GM23248 (cell line): ENCODE measurements around the gene CSNK2B. TPM values are rescaled to one million over a fixed set of nuclear protein-coding genes. Genes with fewer than 3 reads are reported as not detected.

Experiments
- DNase-seq: peaks from one replicate; pipeline ENCODE4 v3.0.0-alpha.2; 2015
- H2AFZ ChIP-seq: fragments of 200-600 bp; sonication (generic); 2 replicates; pipeline ENCODE4 v1.6.1; 2016; ENCODE audit warnings: antibody characterized with exemption
- H3F3A ChIP-seq: fragments of 200-600 bp; sonication (generic); 2 replicates; pipeline ENCODE4 v1.6.1; 2016; ENCODE audit warnings: mild to moderate bottlenecking, antibody characterized with exemption, mixed run types; ENCODE audit not compliant: insufficient read depth
- H3K27ac ChIP-seq: fragments of 200-600 bp; sonication (generic); 2 replicates; pipeline ENCODE4 v1.5.1; 2016; ENCODE audit warnings: mild to moderate bottlenecking
- H3K27me3 ChIP-seq: fragments of 200-600 bp; sonication (generic); replicated peaks from 2 replicates; pipeline ENCODE4 v1.6.1; 2016; ENCODE audit warnings: mild to moderate bottlenecking; ENCODE audit not compliant: insufficient read depth
- H3K36me3 ChIP-seq: fragments of 200-600 bp; sonication (generic); 2 replicates; pipeline ENCODE4 v1.6.1; 2016; ENCODE audit warnings: low read depth, mild to moderate bottlenecking
- H3K4me1 ChIP-seq: fragments of 200-600 bp; sonication (generic); 2 replicates; pipeline ENCODE4 v1.6.1; 2016; ENCODE audit warnings: mild to moderate bottlenecking; ENCODE audit not compliant: insufficient read depth
- H3K4me2 ChIP-seq: fragments of 200-600 bp; sonication (generic); one replicate; pipeline ENCODE4 v1.6.1; 2016; ENCODE audit warnings: mild to moderate bottlenecking; ENCODE audit not compliant: unreplicated experiment
- H3K4me3 ChIP-seq: fragments of 200-600 bp; sonication (generic); 2 replicates; pipeline ENCODE4 v1.5.1; 2016; ENCODE audit warnings: mild to moderate bottlenecking
- H3K79me2 ChIP-seq: fragments of 200-600 bp; sonication (generic); 2 replicates; pipeline ENCODE4 v1.6.1; 2016; ENCODE audit warnings: mild to moderate bottlenecking; ENCODE audit not compliant: insufficient read depth
- H3K9ac ChIP-seq: fragments of 200-600 bp; sonication (generic); 2 replicates; pipeline ENCODE4 v1.6.1; 2016; ENCODE audit warnings: mild to moderate bottlenecking
- H3K9me2 ChIP-seq: fragments of 200-600 bp; sonication (generic); 2 replicates; pipeline ENCODE4 v1.6.1; 2016; ENCODE audit warnings: mixed run types, mild to moderate bottlenecking, moderate library complexity; ENCODE audit not compliant: insufficient read depth
- H3K9me3 ChIP-seq: fragments of 200-600 bp; sonication (generic); one replicate; pipeline ENCODE4 v1.6.1; 2017; ENCODE audit warnings: low read depth
- H4K20me1 ChIP-seq: fragments of 200-600 bp; sonication (generic); 2 replicates; pipeline ENCODE4 v1.6.0; 2016; ENCODE audit not compliant: insufficient read depth
- EZH2 ChIP-seq: fragments of 200-600 bp; sonication (generic); IDR thresholded peaks from 2 replicates; pipeline ENCODE4 v1.6.1; 2018; ENCODE audit warnings: antibody characterized with exemption, mild to moderate bottlenecking; ENCODE audit not compliant: insufficient read depth, poor library complexity, severe bottlenecking
- EZH2phosphoT487 ChIP-seq: fragments of 200-600 bp; sonication (generic); IDR thresholded peaks from 2 replicates; pipeline ENCODE4 v1.6.1; 2018; ENCODE audit warnings: antibody characterized with exemption, moderate library complexity, mild to moderate bottlenecking, low read depth; ENCODE audit not compliant: insufficient read depth
- WGBS, 2 experiments: methylation state at CpG; one replicate each; pipeline ENCODE4 v1.1.6; 2015 to 2017; ENCODE audit warnings: low lambda C conversion rate in 2 of 2, low coverage in 1 of 2; ENCODE audit errors: missing lambda C conversion rate in 2 of 2; 5-methylcytosine and 5-hydroxymethylcytosine counted together
- in situ Hi-C: fragments of 300-500 bp; cut with MboI; formaldehyde crosslinking; loops from 2 replicates; pipeline ENCODE4 v1.15.0; 2020
- polyA plus RNA-seq: library from polyadenylated mRNA; unstranded; fragments of >200 nt; fragmentation: Nextera tagmentation; extraction: Ambion mirVana; gene quantifications from 2 replicates; pipeline ENCODE4 v1.2.1, GENCODE V29; 2016
- total RNA-seq: library from RNA; depleted of rRNA; stranded (reverse); fragments of >200 nt; shearing (Covaris generic); gene quantifications from 2 replicates; pipeline ENCODE4 v1.2.3, GENCODE V29; 2014

Gene CSNK2B
- total and polyA plus RNA-seq, 2 experiments from 2014 or later, result 224 to 256 TPM

DNA sequence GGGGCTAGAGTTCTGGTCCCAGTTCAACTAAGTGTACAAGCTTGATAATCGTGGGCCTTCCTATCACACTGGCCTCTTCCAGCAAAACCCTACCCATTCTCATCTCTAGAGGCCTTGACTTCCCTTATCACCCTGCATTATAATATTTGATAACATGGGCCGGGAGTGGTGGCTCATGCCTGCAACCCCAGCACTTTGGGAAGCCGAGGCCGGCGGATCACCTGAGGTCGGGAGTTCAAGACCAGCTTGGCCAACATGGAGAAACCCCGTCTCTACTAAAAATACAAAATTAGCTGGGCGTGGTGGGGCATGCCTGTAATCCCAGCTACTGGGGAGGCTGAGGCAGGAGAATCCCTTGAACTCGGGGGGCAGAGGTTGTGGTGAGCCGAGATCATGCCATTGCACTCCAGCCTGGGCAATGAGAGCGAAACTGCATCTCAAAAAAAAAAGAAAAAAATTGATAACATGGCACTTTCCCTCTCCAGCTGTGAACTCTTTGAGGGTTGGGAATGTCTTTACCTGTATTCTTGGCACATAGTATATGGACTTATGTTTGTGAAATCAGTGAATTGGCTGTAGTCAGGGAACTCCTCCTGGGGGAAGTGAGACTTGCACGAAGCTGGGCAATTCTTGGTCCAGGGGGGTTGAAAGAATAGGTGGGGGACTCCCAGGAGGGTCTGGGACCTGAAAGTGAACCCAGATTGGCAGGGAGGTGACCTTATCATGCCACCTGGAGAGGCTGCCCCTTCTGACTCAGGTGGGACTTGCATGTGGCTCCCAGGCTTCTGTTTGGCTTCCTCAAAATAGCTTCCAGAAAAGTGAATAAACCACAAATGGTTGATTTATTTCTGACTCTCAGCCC lies 4.4 kb upstream of the CSNK2B start:
- peak overlapping the region; percentile 80 for H2AFZ ChIP-seq
- in situ Hi-C loops, result no loop called here

DNA sequence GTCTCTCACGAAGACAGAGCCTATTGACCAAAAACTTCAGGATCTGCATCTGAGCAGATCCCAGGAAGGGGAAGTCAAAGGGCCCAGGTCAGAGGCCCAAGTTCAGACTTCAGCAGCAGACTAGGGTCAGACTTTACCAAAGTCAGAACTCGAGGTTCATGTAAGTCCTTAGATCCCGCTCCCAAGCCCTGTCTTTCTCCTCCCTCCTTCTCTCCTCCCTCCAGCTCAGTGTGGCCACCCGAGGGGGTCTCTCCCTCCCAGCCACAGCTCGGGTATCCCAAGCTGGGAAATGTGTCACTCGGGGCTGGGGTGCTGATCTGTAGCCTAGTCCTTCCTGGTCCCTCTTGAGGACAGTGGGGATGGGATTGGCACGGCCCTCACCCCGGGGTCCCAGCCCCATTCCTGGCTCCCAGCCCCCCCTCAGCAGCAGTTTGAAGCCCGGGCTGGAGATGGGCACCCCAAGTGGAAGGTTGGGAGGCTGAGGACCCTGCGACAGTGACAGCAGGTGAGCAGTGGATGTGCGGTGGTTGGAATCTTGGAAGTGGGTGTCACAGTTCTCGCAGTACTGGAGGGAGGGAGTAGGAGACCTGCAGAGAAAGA lies 3.7 kb upstream of the CSNK2B start:
- no peak for TF ChIP-seq EZH2phosphoT487
- no peak for TF ChIP-seq EZH2
- Histone ChIP-seq H3K79me2 (peaks cover 82% of the 10 kb centered on the region), H3K9me2 (no peaks in the 10 kb centered on the region), H3K9me3 (no peaks in the 10 kb centered on the region), H3K9ac (no peak overlapping the region), H3K36me3 (peaks cover 1% of the 10 kb centered on the region; the same call in 1 of the 2 replicates), H3K4me1 (peaks cover 29% of the 10 kb centered on the region), H3K27me3 (no peaks in the 10 kb centered on the region), H3F3A (peaks cover 38% of the 10 kb centered on the region), H3K4me3 (no peak overlapping the region), H3K4me2 (no peak overlapping the region), H4K20me1 (no peaks in the 10 kb centered on the region), H2AFZ (no peak overlapping the region), H3K27ac (no peak overlapping the region)
- in situ Hi-C loops, result no loop called here
- no peak for DNase-seq
- 75 to 76% methylated on average over 12 of the region's 12 CpGs for WGBS, 2 experiments

More for the DNA sequence above, 4.4 kb upstream of the CSNK2B start:
- Histone ChIP-seq H3K27me3 (no peaks in the 10 kb centered on the region), H3K9me2 (no peaks in the 10 kb centered on the region), H3K9me3 (no peaks in the 10 kb centered on the region), H4K20me1 (no peaks in the 10 kb centered on the region), H3K36me3 (no peaks in the 10 kb centered on the region), H3K79me2 (peaks cover 82% of the 10 kb centered on the region), H3F3A (peaks cover 33% of the 10 kb centered on the region), H3K9ac (peak overlapping the region; percentile 88), H3K4me2 (peak overlapping the region; percentile 97), H3K4me1 (peaks cover 24% of the 10 kb centered on the region), H3K27ac (peak overlapping the region; percentile 76), H3K4me3 (peak overlapping the region; percentile 91)
- 84 to 89% methylated on average over 12 of the region's 12 CpGs for WGBS, 2 experiments
- TF ChIP-seq EZH2 (no peak), EZH2phosphoT487 (no peak)
- no peak for DNase-seq

DNA sequence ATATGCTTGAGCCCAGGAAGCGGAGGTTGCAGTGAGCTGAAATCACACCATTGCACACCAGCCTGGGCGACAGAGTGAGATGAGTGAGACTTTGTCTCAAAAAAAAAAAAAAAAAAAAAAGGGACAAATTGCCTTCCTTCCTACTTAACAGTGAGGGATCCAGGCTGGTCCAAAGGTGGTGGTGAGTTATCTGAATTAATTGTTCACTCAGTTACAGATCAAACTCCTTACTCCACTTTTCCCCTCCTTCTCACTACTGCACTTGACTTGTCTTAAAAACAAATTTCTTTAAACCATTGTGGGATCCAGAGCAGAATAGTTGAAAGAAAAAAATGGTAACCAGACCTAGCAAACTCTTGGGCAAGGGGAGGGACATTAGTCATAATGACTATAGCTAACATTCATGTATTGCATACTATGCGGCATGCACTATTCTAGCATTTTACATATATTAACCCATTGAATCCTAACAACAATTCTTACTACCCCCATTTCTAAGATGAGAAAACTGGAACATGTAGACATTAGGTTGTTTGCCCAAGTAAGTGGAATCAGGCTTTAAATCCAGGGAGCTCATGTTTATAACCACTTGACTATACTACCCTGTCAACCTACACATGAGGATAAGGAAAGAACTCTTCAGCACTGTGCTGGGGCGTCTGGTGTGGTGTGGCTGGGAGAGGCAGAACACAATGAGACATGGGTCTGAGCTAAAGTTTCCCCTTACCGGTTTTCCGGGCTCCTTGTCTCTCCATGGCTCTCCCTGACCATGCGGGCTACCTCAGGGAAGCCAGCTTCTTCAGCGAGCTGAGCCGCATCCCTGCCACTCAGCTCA lies 2.5 kb upstream of the CSNK2B start:
- Histone ChIP-seq H3K9ac (peak overlapping the region; percentile 93), H3K9me2 (no peaks in the 10 kb centered on the region), H4K20me1 (no peaks in the 10 kb centered on the region), H3K4me3 (peak overlapping the region; percentile 89), H3K4me2 (peak overlapping the region; percentile 93), H3F3A (peaks cover 38% of the 10 kb centered on the region), H3K27ac (peak overlapping the region; percentile 87), H3K79me2 (peaks cover 82% of the 10 kb centered on the region), H3K9me3 (no peaks in the 10 kb centered on the region), H3K36me3 (peaks cover 9% of the 10 kb centered on the region; the same call in 1 of the 2 replicates), H3K27me3 (no peaks in the 10 kb centered on the region), H2AFZ (no peak overlapping the region), H3K4me1 (peaks cover 29% of the 10 kb centered on the region)
- TF ChIP-seq EZH2phosphoT487 (no peak), EZH2 (no peak)
- DNase-seq, result peak; percentile 72
- in situ Hi-C loops, result no loop called here
- 20 to 29% methylated on average over 7 to 9 of the region's 9 CpGs for WGBS, 2 experiments
